GM23338 (cell line): ENCODE measurements around the gene SERINC5. TPM values are rescaled to one million over a fixed set of nuclear protein-coding genes. Genes with fewer than 3 reads are reported as not detected.

Experiments
- ATAC-seq: fragments of 200-7000 bp; cut with Tn5 transposase; 3 replicates; pipeline ENCODE4 v1.9.1; 2020
- DNase-seq: peaks from one replicate; pipeline ENCODE4 v3.0.0-alpha.2; 2015; ENCODE audit warnings: low spot score
- H2AFZ ChIP-seq: fragments of 200-600 bp; sonication (generic); 2 replicates; pipeline ENCODE4 v1.8.0; 2016; ENCODE audit warnings: antibody characterized with exemption, mild to moderate bottlenecking, moderate library complexity
- H3F3A ChIP-seq: fragments of 200-600 bp; sonication (generic); replicated peaks from 2 replicates; pipeline ENCODE4 v1.8.0; 2017; ENCODE audit warnings: antibody characterized with exemption, mixed run types, low read depth
- H3K27ac ChIP-seq: fragments of 200-600 bp; sonication (generic); 2 replicates; pipeline ENCODE4 v1.6.1; 2016; ENCODE audit warnings: low read depth
- H3K27me3 ChIP-seq: fragments of 200-600 bp; sonication (generic); 2 replicates; pipeline ENCODE4 v1.8.0; 2016; ENCODE audit warnings: mild to moderate bottlenecking, mixed run types, moderate library complexity; ENCODE audit not compliant: insufficient read depth
- H3K36me3 ChIP-seq: fragments of 200-600 bp; sonication (generic); 2 replicates; pipeline ENCODE4 v1.8.0; 2016; ENCODE audit warnings: mild to moderate bottlenecking; ENCODE audit not compliant: insufficient read depth
- H3K4me1 ChIP-seq: fragments of 200-600 bp; sonication (generic); 2 replicates; pipeline ENCODE4 v1.8.0; 2016; ENCODE audit warnings: mild to moderate bottlenecking, moderate library complexity; ENCODE audit not compliant: insufficient read depth
- H3K4me2 ChIP-seq: fragments of 200-600 bp; sonication (generic); 2 replicates; pipeline ENCODE4 v1.7.1; 2017; ENCODE audit warnings: mixed run types
- H3K4me3 ChIP-seq: fragments of 200-600 bp; sonication (generic); 2 replicates; pipeline ENCODE4 v1.6.1; 2016; ENCODE audit warnings: mixed run types
- H3K79me2 ChIP-seq: fragments of 200-600 bp; sonication (generic); replicated peaks from 2 replicates; pipeline ENCODE4 v1.8.0; 2017; ENCODE audit warnings: mild to moderate bottlenecking; ENCODE audit not compliant: insufficient read depth
- H3K9me2 ChIP-seq: fragments of 200-600 bp; sonication (generic); 2 replicates; pipeline ENCODE4 v1.8.0; 2017; ENCODE audit not compliant: insufficient read depth
- H4K20me1 ChIP-seq: fragments of 200-600 bp; sonication (generic); replicated peaks from 2 replicates; pipeline ENCODE4 v1.8.0; 2017; ENCODE audit warnings: mild to moderate bottlenecking; ENCODE audit not compliant: insufficient read depth
- H3K27ac Mint-ChIP-seq: 2 replicates; pipeline ENCODE4 v1.8.0; 2020; ENCODE audit warnings: inconsistent platforms, mild to moderate bottlenecking, moderate library complexity, mixed read lengths
- H3K27me3 Mint-ChIP-seq: 3 replicates; pipeline ENCODE4 v1.8.0; 2022; ENCODE audit warnings: low read depth, mild to moderate bottlenecking, moderate library complexity, mixed read lengths, inconsistent platforms; ENCODE audit not compliant: insufficient read depth, poor library complexity
- H3K36me3 Mint-ChIP-seq: 3 replicates; pipeline ENCODE4 v1.8.0; 2021; ENCODE audit warnings: low read depth, mild to moderate bottlenecking, inconsistent platforms, moderate library complexity, mixed read lengths
- H3K4me1 Mint-ChIP-seq: 3 replicates; pipeline ENCODE4 v1.8.0; 2020; ENCODE audit warnings: mild to moderate bottlenecking, inconsistent platforms, mixed read lengths
- H3K4me3 Mint-ChIP-seq: 3 replicates; pipeline ENCODE4 v1.8.0; 2021; ENCODE audit warnings: moderate library complexity, mild to moderate bottlenecking, inconsistent platforms, mixed read lengths
- H3K9me3 Mint-ChIP-seq: 3 replicates; pipeline ENCODE4 v1.8.0; 2020; ENCODE audit warnings: moderate library complexity, mild to moderate bottlenecking, inconsistent platforms, mixed read lengths
- CREB1 ChIP-seq: fragments of 250-450 bp; sonication (Bioruptor Pico); IDR thresholded peaks from 2 replicates; pipeline ENCODE4 v1.5.0; 2020; ENCODE audit warnings: low read depth, mild to moderate bottlenecking, moderate library complexity
- CTCF ChIP-seq, 2 experiments: fragments of 200-600 bp in 1 of 2; sonication (generic) in 1 of 2; conservative IDR thresholded peaks; 2 replicates each; pipeline versions ENCODE4 v1.5.1 to v1.6.1; 2016 to 2017; ENCODE audit warnings: antibody characterized with exemption in 2 of 2, low read depth in 2 of 2, mild to moderate bottlenecking in 2 of 2, moderate library complexity in 1 of 2
- EZH2 ChIP-seq: fragments of 200-600 bp; sonication (generic); IDR thresholded peaks from one replicate; pipeline ENCODE4 v1.8.0; 2017; ENCODE audit warnings: antibody characterized with exemption, mild to moderate bottlenecking, low read depth; ENCODE audit not compliant: unreplicated experiment
- EZH2phosphoT487 ChIP-seq: fragments of 200-600 bp; sonication (generic); IDR thresholded peaks from one replicate; pipeline ENCODE4 v1.8.1; 2018; ENCODE audit warnings: antibody characterized with exemption; ENCODE audit not compliant: unreplicated experiment
- JUNB ChIP-seq: IDR thresholded peaks from one replicate; pipeline ENCODE4 v1.6.1; 2016; ENCODE audit warnings: antibody characterized with exemption; ENCODE audit not compliant: unreplicated experiment
- NANOG ChIP-seq: IDR thresholded peaks from 2 replicates; pipeline ENCODE4 v1.6.1; 2016; ENCODE audit warnings: antibody characterized with exemption, borderline replicate concordance
- POLR2AphosphoS5 ChIP-seq: IDR thresholded peaks from 2 replicates; pipeline ENCODE4 v1.6.1; 2016; ENCODE audit warnings: antibody characterized with exemption, low read depth
- REST ChIP-seq: IDR thresholded peaks from one replicate; pipeline ENCODE4 v1.6.1; 2018; ENCODE audit warnings: antibody characterized with exemption; ENCODE audit not compliant: unreplicated experiment
- STAT1 ChIP-seq: IDR thresholded peaks from one replicate; pipeline ENCODE4 v1.6.1; 2016; ENCODE audit warnings: antibody characterized with exemption; ENCODE audit not compliant: unreplicated experiment
- ZNF114 ChIP-seq: fragments of 250-450 bp; sonication (Bioruptor Pico); IDR thresholded peaks from 2 replicates; pipeline ENCODE4 v1.5.0; 2020; ENCODE audit warnings: mild to moderate bottlenecking, moderate library complexity
- ZNF331 ChIP-seq: fragments of 250-450 bp; sonication (Bioruptor Pico); IDR thresholded peaks from 2 replicates; pipeline ENCODE4 v1.5.0; 2020; ENCODE audit warnings: low read depth, mild to moderate bottlenecking, moderate library complexity
- polyA plus RNA-seq: library from polyadenylated mRNA; unstranded; fragments of >200 nt; fragmentation: Nextera tagmentation; extraction: Ambion mirVana; gene quantifications from 2 replicates; pipeline ENCODE4 v1.2.1, GENCODE V29; 2016
- total RNA-seq: library from RNA; depleted of rRNA; stranded (reverse); fragments of >200 nt; shearing (Covaris generic); gene quantifications from 2 replicates; pipeline ENCODE4 v1.2.3, GENCODE V29; 2014
- TF ChIP-seq, protein P1 (sequence below): fragments of 250-450 bp; sonication (Bioruptor Pico); IDR thresholded peaks from 2 replicates; pipeline ENCODE4 v1.5.0; 2020; ENCODE audit warnings: mild to moderate bottlenecking, moderate library complexity
- TF ChIP-seq, protein P2 (sequence below): IDR thresholded peaks from 2 replicates; pipeline ENCODE4 v1.6.1; 2016; ENCODE audit warnings: antibody characterized with exemption

The SERINC5 gene
- total and polyA plus RNA-seq, 2 experiments from 2014 or later, result 34.0 to 107 TPM

DNA sequence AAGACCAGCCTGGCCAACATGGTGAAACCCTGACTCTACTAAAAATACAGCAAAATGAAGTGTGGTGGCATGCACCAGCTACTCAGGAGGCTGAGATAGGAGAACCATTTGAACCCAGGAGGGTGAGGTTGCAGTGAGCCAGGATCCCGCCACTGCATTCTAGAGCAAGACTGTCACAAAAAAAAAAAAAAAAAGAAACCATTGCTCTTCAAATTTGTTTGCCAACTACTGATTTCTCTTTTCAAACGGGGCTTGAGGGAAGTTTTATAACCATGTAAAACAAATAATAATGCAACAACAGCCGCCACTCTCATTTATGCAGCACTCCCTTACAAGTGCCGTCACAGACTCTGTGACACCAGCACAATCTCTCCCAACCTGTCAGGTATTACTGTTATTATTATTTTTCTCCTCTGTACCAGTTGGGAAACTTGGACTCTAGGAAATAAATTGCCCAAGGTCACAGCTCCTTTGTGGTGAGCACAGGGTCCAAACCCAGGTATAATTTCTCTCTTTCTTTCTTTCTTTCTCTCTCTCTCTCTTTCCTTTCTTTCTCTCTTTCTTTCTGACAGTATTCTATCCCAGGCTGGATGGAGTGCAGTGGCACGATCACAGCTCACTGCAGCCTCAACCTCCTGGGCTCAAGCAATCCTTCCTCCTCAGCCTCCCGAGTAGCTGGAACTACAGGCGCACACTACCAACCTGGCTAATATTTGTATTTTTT is 25.4 kb downstream of the SERINC5 start:
- no peak for DNase-seq
- 0 out of 2 replicates have a peak, but pooled peaks cover 4% of the 10 kb centered on the region for H3F3A ChIP-seq
- H3K27ac Mint-ChIP-seq, result no peak overlapping the region
- peaks cover 37% of the 10 kb centered on the region for H3K4me1 Mint-ChIP-seq
- H3K9me2 ChIP-seq, result no peaks in the 10 kb centered on the region
- H3K27me3 Mint-ChIP-seq, result peaks cover 3% of the 10 kb centered on the region
- peak overlapping the region; percentile 21 for H3K27ac ChIP-seq
- ATAC-seq, result no peak
- H3K4me3 ChIP-seq, result no peak overlapping the region
- H2AFZ ChIP-seq, result no peak overlapping the region
- H3K9me3 Mint-ChIP-seq, result no peaks in the 10 kb centered on the region
- peaks cover 98% of the 10 kb centered on the region for H3K79me2 ChIP-seq
- no peak for TF ChIP-seq JUNB
- no peak for TF ChIP-seq CTCF (conservative IDR thresholded peaks at IDR 0.05; ENCODE audit: low read depth in 2 of 2)
- no peak for TF ChIP-seq NANOG
- TF ChIP-seq, protein P1, sequence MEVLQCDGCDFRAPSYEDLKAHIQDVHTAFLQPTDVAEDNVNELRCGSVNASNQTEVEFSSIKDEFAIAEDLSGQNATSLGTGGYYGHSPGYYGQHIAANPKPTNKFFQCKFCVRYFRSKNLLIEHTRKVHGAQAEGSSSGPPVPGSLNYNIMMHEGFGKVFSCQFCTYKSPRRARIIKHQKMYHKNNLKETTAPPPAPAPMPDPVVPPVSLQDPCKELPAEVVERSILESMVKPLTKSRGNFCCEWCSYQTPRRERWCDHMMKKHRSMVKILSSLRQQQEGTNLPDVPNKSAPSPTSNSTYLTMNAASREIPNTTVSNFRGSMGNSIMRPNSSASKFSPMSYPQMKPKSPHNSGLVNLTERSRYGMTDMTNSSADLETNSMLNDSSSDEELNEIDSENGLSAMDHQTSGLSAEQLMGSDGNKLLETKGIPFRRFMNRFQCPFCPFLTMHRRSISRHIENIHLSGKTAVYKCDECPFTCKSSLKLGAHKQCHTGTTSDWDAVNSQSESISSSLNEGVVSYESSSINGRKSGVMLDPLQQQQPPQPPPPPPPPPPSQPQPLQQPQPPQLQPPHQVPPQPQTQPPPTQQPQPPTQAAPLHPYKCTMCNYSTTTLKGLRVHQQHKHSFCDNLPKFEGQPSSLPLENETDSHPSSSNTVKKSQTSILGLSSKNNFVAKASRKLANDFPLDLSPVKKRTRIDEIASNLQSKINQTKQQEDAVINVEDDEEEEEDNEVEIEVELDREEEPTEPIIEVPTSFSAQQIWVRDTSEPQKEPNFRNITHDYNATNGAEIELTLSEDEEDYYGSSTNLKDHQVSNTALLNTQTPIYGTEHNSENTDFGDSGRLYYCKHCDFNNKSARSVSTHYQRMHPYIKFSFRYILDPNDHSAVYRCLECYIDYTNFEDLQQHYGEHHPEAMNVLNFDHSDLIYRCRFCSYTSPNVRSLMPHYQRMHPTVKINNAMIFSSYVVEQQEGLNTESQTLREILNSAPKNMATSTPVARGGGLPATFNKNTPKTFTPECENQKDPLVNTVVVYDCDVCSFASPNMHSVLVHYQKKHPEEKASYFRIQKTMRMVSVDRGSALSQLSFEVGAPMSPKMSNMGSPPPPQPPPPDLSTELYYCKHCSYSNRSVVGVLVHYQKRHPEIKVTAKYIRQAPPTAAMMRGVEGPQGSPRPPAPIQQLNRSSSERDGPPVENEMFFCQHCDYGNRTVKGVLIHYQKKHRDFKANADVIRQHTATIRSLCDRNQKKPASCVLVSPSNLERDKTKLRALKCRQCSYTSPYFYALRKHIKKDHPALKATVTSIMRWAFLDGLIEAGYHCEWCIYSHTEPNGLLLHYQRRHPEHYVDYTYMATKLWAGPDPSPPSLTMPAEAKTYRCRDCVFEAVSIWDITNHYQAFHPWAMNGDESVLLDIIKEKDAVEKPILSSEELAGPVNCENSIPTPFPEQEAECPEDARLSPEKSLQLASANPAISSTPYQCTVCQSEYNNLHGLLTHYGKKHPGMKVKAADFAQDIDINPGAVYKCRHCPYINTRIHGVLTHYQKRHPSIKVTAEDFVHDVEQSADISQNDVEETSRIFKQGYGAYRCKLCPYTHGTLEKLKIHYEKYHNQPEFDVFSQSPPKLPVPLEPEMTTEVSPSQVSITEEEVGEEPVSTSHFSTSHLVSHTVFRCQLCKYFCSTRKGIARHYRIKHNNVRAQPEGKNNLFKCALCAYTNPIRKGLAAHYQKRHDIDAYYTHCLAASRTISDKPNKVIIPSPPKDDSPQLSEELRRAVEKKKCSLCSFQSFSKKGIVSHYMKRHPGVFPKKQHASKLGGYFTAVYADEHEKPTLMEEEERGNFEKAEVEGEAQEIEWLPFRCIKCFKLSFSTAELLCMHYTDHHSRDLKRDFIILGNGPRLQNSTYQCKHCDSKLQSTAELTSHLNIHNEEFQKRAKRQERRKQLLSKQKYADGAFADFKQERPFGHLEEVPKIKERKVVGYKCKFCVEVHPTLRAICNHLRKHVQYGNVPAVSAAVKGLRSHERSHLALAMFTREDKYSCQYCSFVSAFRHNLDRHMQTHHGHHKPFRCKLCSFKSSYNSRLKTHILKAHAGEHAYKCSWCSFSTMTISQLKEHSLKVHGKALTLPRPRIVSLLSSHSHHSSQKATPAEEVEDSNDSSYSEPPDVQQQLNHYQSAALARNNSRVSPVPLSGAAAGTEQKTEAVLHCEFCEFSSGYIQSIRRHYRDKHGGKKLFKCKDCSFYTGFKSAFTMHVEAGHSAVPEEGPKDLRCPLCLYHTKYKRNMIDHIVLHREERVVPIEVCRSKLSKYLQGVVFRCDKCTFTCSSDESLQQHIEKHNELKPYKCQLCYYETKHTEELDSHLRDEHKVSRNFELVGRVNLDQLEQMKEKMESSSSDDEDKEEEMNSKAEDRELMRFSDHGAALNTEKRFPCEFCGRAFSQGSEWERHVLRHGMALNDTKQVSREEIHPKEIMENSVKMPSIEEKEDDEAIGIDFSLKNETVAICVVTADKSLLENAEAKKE (CRISPR knock-in tag), result no peak
- TF ChIP-seq REST, result no peak
- no peak for TF ChIP-seq CREB1 (CRISPR knock-in tag)
- no peak for TF ChIP-seq STAT1
- TF ChIP-seq, protein P2, sequence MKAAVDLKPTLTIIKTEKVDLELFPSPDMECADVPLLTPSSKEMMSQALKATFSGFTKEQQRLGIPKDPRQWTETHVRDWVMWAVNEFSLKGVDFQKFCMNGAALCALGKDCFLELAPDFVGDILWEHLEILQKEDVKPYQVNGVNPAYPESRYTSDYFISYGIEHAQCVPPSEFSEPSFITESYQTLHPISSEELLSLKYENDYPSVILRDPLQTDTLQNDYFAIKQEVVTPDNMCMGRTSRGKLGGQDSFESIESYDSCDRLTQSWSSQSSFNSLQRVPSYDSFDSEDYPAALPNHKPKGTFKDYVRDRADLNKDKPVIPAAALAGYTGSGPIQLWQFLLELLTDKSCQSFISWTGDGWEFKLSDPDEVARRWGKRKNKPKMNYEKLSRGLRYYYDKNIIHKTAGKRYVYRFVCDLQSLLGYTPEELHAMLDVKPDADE, result no peak
- no peak for TF ChIP-seq EZH2phosphoT487
- no peak for TF ChIP-seq ZNF114 (CRISPR knock-in tag)
- TF ChIP-seq EZH2, result no peak
- TF ChIP-seq POLR2AphosphoS5, result no peak
- TF ChIP-seq ZNF331, result no peak
- no peak overlapping the region for H3K4me3 Mint-ChIP-seq
- H3K4me2 ChIP-seq, result 0 out of 2 replicates have a peak overlapping the region, but pooled peaks have one; percentile 17
- peaks cover 31% of the 10 kb centered on the region; the same call in 1 of the 2 replicates for H4K20me1 ChIP-seq
- no peaks in the 10 kb centered on the region for H3K27me3 ChIP-seq
- H3K36me3 ChIP-seq, result no peaks in the 10 kb centered on the region
- H3K36me3 Mint-ChIP-seq, result no peaks in the 10 kb centered on the region
- H3K4me1 ChIP-seq, result peaks cover 50% of the 10 kb centered on the region
